Spleen (tissue), 7 donors: ENCODE results near the gene SHC1.

ENCODE experiments used
- CTCF ChIP-seq, 11 experiments: fragments of 200-600 bp in 7 of 11; fragments of 450-650 bp in 4 of 11; sonication (generic) in 4 of 11; IDR thresholded peaks in 8 of 11; conservative IDR thresholded peaks in 3 of 11; 1 replicate in 7 of 11; 2 replicates in 4 of 11; pipeline versions ENCODE4 v1.4.0 to v1.8.0; 2016 to 2021; ENCODE audit warnings: antibody characterized with exemption in 11 of 11, inconsistent platforms in 4 of 11, mild to moderate bottlenecking in 1 of 11
- POLR2AphosphoS5 ChIP-seq, 3 donors: sonication (generic); formaldehyde crosslinking; IDR thresholded peaks; one replicate each; pipeline ENCODE4 v1.5.1; 2017; ENCODE audit warnings: antibody characterized with exemption in 3 of 3
- donor health status: DM: no; HTN: no; CAD: no; lungs with moderate emphysema.
- donor health status: DM: no; HTN: no; CAD: no.
- donor health status: DM: no; HTN: no; CAD: no.

- TF ChIP-seq CTCF (IDR thresholded peaks at IDR 0.05 in 8 of 11, conservative IDR thresholded peaks at IDR 0.05 in 3 of 11) (no peak), POLR2AphosphoS5 (IDR thresholded peaks at IDR 0.05) (peak; percentile 47 to 81 (median 61))
Measured at GRCh38 chr1:154941333-154942013, 29.1 kb downstream of the SHC1 start.
